SK-N-SH treated with all-trans-retinoic acid at 6 μM for 48 hours (cell line): ENCODE results near the gene SHROOM1.

ENCODE experiments used
- CREB5 ChIP-seq: fragments of 250-450 bp; sonication (Bioruptor Pico); IDR thresholded peaks from 2 replicates; pipeline ENCODE4 v1.5.1; 2020; ENCODE audit warnings: low read depth, mild to moderate bottlenecking, moderate library complexity
- ESRRG ChIP-seq: fragments of 250-450 bp; sonication (Bioruptor Pico); IDR thresholded peaks from 2 replicates; pipeline ENCODE4 v1.6.1; 2021; ENCODE audit warnings: mild to moderate bottlenecking
- ISL1 ChIP-seq: fragments of 250-450 bp; sonication (Bioruptor Pico); IDR thresholded peaks from 2 replicates; pipeline ENCODE4 v2.1.2; 2022; ENCODE audit warnings: mild to moderate bottlenecking, moderate library complexity
- PATZ1 ChIP-seq: fragments of 250-450 bp; sonication (Bioruptor Pico); IDR thresholded peaks from 2 replicates; pipeline ENCODE4 v1.8.0; 2020; ENCODE audit warnings: mild to moderate bottlenecking, moderate library complexity, borderline replicate concordance
- POU6F1 ChIP-seq: fragments of 250-450 bp; sonication (Bioruptor Pico); IDR thresholded peaks from 2 replicates; pipeline ENCODE4 v1.8.0; 2021; ENCODE audit warnings: low read depth, mild to moderate bottlenecking, moderate library complexity, borderline replicate concordance
- RARB ChIP-seq: fragments of 250-450 bp; sonication (Bioruptor Pico); IDR thresholded peaks from 2 replicates; pipeline ENCODE4 v1.8.0; 2021; ENCODE audit warnings: mild to moderate bottlenecking, moderate library complexity
- SNAI2 ChIP-seq: fragments of 250-450 bp; sonication (Bioruptor Pico); IDR thresholded peaks from 2 replicates; pipeline ENCODE4 v1.5.0; 2020; ENCODE audit warnings: mild to moderate bottlenecking, moderate library complexity
- TSHZ2 ChIP-seq: fragments of 250-450 bp; sonication (Bioruptor Pico); IDR thresholded peaks from 2 replicates; pipeline ENCODE4 v1.5.0; 2020; ENCODE audit warnings: mild to moderate bottlenecking, moderate library complexity
- ZC3H10 ChIP-seq: fragments of 250-450 bp; sonication (Bioruptor Pico); IDR thresholded peaks from 2 replicates; pipeline ENCODE4 v1.5.1; 2021; ENCODE audit warnings: mild to moderate bottlenecking, moderate library complexity
- ZFP3 ChIP-seq: fragments of 250-450 bp; sonication (Bioruptor Pico); IDR thresholded peaks from 2 replicates; pipeline ENCODE4 v1.5.0; 2020; ENCODE audit warnings: mild to moderate bottlenecking, moderate library complexity
- ZFP30 ChIP-seq: fragments of 450-650 bp; formaldehyde crosslinking; IDR thresholded peaks from 2 replicates; pipeline ENCODE4 v1.5.0; 2022; ENCODE audit warnings: mild to moderate bottlenecking, moderate library complexity
- ZNF70 ChIP-seq: fragments of 450-650 bp; formaldehyde crosslinking; IDR thresholded peaks from 2 replicates; pipeline ENCODE4 v1.5.0; 2020; ENCODE audit warnings: mild to moderate bottlenecking, moderate library complexity

GRCh38 chr5:132778129-132778528 lies 52.3 kb downstream of the SHROOM1 start:
- TF ChIP-seq ESRRG (CRISPR knock-in tag) (no peak), RARB (CRISPR knock-in tag) (no peak), ISL1 (CRISPR knock-in tag) (no peak), ZFP3 (CRISPR knock-in tag) (no peak), TSHZ2 (no peak), CREB5 (CRISPR knock-in tag) (no peak), ZC3H10 (CRISPR knock-in tag) (no peak), ZNF70 (CRISPR knock-in tag) (no peak), POU6F1 (CRISPR knock-in tag) (no peak), PATZ1 (CRISPR knock-in tag) (no peak), SNAI2 (CRISPR knock-in tag) (no peak), ZFP30 (CRISPR knock-in tag) (no peak)
